ENCODE data around the gene ANXA6.
A peak's percentile ranks its signal among the peaks of the same experiment; 100 is the strongest.

Gene ANXA6

GRCh38 chr5:151154931-151155774, 2.4 kb downstream of the ANXA6 start:
- DNase-seq (ENCODE audit: insufficient read length, low spot score) (no peak), FAIRE-seq (no peak)

- DNase-seq (ENCODE audit: insufficient read length, low spot score) (no peak), FAIRE-seq (no peak)
Measured at GRCh38 chr5:151153766-151154272, 3.8 kb downstream of the ANXA6 start.

GRCh38 chr5:151153300-151153699, 4.3 kb downstream of the ANXA6 start:
- DNase-seq (ENCODE audit: insufficient read length, low spot score): no peak
- FAIRE-seq: no peak

- FAIRE-seq (no peak), DNase-seq (ENCODE audit: insufficient read length, low spot score) (no peak)
Measured at GRCh38 chr5:151151793-151152192, 5.8 kb downstream of the ANXA6 start.

GRCh38 chr5:151151263-151151660, 6.3 kb downstream of the ANXA6 start:
- FAIRE-seq (no peak), DNase-seq (ENCODE audit: insufficient read length, low spot score) (no peak)

- DNase-seq (ENCODE audit: insufficient read length, low spot score) (no peak), FAIRE-seq (no peak)
Measured at GRCh38 chr5:151150471-151151262, 6.9 kb downstream of the ANXA6 start.

GRCh38 chr5:151148583-151148982, 9.0 kb downstream of the ANXA6 start:
- FAIRE-seq (no peak), DNase-seq (ENCODE audit: insufficient read length, low spot score) (no peak)

GRCh38 chr5:151147033-151147432, 10.5 kb downstream of the ANXA6 start:
- no peak for DNase-seq (ENCODE audit: insufficient read length, low spot score)
- no peak for FAIRE-seq

- DNase-seq (ENCODE audit: insufficient read length, low spot score): no peak
- no peak for FAIRE-seq
Measured at GRCh38 chr5:151146061-151146460, 11.5 kb downstream of the ANXA6 start.

- DNase-seq (ENCODE audit: insufficient read length, low spot score) (no peak), FAIRE-seq (no peak)
Measured at GRCh38 chr5:151144922-151145321, 12.7 kb downstream of the ANXA6 start.

- FAIRE-seq (no peak), DNase-seq (ENCODE audit: insufficient read length, low spot score) (no peak)
Measured at GRCh38 chr5:151144275-151144674, 13.3 kb downstream of the ANXA6 start.

- FAIRE-seq: no peak
- no peak for DNase-seq (ENCODE audit: insufficient read length, low spot score)
Measured at GRCh38 chr5:151143645-151144044, 13.9 kb downstream of the ANXA6 start.

- FAIRE-seq: no peak
- DNase-seq (ENCODE audit: insufficient read length, low spot score): no peak
Measured at GRCh38 chr5:151142933-151143332, 14.6 kb downstream of the ANXA6 start.

- DNase-seq (ENCODE audit: insufficient read length, low spot score) (no peak), FAIRE-seq (no peak)
Measured at GRCh38 chr5:151141535-151141934, 16.0 kb downstream of the ANXA6 start.

GRCh38 chr5:151140686-151141459, 16.7 kb downstream of the ANXA6 start:
- no peak for FAIRE-seq
- DNase-seq (ENCODE audit: insufficient read length, low spot score): no peak

- DNase-seq (ENCODE audit: insufficient read length, low spot score) (no peak), FAIRE-seq (no peak)
Measured at GRCh38 chr5:151139646-151140045, 17.9 kb downstream of the ANXA6 start.

- FAIRE-seq (no peak), DNase-seq (ENCODE audit: insufficient read length, low spot score) (no peak)
Measured at GRCh38 chr5:151139015-151139414, 18.6 kb downstream of the ANXA6 start.

GRCh38 chr5:151138114-151138513, 19.5 kb downstream of the ANXA6 start:
- FAIRE-seq (no peak), DNase-seq (ENCODE audit: insufficient read length, low spot score) (no peak)

- peak; percentile 4 for FAIRE-seq
- no peak for DNase-seq (ENCODE audit: insufficient read length, low spot score)
Measured at GRCh38 chr5:151137067-151137825, 20.3 kb downstream of the ANXA6 start.

GRCh38 chr5:151134228-151134627, 23.4 kb downstream of the ANXA6 start:
- DNase-seq (ENCODE audit: insufficient read length, low spot score) (no peak), FAIRE-seq (no peak)

All from HTR-8/SVneo (cell line).